Esophagus mucosa (tissue), 1 donor: ENCODE measurements around the gene DUSP15. TPM values are rescaled to one million over a fixed set of nuclear protein-coding genes. Genes with fewer than 3 reads are reported as not detected.
"Not testable (repeated sequence)": the region's sequence is repeated elsewhere in the genome, so short reads cannot be mapped to it uniquely, and the experiment has no call there.

Source experiments
- ATAC-seq: fragments of 200-7000 bp; cut with Tn5 transposase; one replicate; pipeline ENCODE4 v1.9.1; 2020
- total RNA-seq: library from RNA; stranded (reverse); gene quantifications from one replicate; pipeline ENCODE4 v1.2.4, GENCODE V29; 2023
- donor health status: DM: yes; HTN: yes; CAD: no.

Gene DUSP15
- 0.64 TPM for total RNA-seq

DNA sequence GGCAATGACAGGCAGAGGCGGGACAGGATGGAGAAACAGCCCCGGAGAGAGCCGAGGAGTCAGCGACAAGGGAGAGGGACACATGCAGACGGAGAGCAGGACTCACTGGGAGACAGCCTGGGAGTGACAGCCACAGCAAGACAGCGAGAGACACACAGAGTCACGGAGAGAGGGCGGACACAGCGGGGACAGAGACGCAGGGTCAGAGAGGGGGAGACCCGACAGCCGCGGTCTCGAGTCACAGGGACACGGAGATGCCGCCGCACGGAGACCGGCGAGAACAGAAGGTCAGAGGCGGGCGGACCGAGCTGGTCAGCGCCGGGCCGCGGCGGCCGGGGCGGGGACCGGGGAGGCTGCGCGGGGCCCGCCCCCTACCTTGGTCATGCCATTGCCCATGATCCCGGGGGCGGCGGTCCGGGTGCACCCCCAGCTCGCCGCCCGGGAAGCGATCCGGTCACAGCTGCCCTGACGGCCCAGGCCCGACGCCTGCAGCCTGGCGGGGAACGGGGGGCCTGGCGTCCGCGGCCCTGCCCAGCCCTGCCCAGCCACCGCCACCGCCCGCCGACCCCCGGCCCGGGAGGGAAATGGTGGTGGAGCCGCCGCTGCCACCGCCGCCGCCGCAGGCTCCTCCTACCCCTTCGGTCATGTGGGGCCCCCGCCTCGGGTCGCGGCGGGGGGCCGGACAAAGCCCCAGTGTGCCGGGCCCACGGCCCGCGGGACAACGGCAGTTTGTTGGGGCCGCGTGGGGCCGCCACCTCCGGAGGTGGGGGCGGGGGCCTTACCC is at the start of gene DUSP15, which contains the start of gene TTLL9:
Gene DUSP15 (minus strand): TSS at position 586 of the 784 bp plus-strand sequence. CDS start 190 bp downstream, at position 396.
Gene TTLL9 (plus strand): TSS at position 693 of the 784 bp plus-strand sequence. CDS start 493 bp downstream, outside the sequence.
- peak; percentile 46 for ATAC-seq

DNA sequence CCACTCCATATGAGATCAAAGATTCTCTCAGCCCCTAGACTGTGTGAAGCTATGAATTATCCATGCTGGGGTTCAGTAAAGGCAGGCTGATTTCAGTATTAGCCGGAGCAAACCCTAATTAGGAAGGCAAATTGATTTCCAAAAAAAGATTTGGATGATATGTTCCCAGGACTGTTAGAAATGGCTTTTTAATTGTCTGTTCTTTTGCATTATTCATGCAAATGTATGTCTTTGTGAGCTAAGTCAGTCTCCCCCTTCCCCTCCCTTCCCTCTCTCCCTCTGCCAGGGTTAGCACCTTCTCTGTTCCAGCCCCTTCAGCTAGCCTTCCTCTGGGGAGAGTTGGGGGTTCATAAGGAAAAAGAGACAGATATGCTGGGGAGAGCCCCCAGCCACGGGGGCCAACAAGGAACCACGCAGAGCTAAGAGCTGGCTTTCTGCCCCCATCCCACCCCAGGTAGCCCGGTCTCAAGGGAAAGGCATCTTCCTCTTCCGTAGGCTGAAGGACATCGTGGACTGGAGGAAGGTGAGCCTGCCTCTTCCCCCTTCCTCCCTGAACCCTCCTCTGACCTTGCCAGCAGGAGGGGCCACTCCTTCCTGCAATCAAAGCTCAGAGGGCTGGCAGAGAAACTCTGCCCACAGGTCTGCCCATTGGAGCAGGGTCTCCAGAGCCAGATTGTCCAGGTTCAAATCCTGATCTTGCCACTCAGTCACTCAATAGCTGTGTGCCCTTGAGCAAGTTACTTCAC is 49.3 kb upstream of the DUSP15 start:
- ATAC-seq = no peak

DNA sequence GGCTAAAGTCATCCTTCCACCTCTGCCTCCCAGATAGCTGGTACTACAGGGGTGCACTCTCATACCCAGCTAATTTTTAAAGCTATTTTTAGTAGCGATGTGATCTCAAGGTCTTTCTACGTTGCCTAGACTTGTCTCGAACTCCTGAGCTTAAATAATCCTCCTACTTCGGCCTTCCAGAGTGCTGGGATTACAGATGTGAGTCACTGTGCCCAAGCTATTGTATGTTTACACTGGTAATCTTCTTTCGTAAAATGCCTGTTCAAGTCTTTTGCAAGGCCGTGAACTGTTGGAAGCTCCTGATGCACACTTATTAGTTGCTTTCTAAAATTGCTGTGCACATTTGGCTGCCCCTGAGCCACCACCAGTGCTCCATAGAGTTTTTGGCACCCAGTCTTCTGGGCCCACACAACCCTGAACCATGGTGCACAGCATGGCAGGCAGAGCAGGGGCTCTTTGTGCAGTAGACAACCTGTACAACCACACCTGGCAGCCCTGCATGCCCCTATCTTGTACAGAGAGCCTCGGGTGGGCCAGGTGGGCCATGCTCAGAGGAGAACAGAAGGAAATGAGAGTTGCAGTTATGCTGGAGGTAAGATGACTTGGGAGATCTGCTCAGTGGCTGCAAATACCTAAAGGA is 48.3 kb upstream of the DUSP15 start:
- peak; percentile 70 for ATAC-seq

DNA sequence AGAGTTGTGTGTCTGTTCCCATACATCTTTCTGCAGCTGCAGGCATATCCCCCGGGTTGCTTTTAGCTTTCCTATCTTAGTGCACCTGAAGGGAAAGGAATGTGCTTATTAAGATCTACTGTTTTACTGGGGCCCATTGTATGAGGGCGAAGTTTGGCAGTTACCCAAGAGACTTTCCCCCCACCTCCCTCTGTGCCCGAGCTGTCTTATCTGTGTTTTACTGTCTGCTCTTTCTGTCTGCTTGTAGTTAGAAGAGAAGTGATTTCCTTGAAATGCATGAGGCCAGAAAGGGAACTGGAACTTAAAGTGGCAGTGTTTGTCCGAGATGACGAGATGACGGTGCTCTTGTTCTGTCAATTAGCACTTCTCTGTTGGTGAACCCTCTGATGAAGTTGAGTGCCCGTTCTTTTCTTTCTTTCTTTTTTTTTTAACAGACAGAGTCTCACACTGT is 47.7 kb upstream of the DUSP15 start:
- not testable (repeated sequence) for ATAC-seq

- ATAC-seq = no peak
Measured at GRCh38 chr20:31916708-31917107, 46.4 kb upstream of the DUSP15 start.

DNA sequence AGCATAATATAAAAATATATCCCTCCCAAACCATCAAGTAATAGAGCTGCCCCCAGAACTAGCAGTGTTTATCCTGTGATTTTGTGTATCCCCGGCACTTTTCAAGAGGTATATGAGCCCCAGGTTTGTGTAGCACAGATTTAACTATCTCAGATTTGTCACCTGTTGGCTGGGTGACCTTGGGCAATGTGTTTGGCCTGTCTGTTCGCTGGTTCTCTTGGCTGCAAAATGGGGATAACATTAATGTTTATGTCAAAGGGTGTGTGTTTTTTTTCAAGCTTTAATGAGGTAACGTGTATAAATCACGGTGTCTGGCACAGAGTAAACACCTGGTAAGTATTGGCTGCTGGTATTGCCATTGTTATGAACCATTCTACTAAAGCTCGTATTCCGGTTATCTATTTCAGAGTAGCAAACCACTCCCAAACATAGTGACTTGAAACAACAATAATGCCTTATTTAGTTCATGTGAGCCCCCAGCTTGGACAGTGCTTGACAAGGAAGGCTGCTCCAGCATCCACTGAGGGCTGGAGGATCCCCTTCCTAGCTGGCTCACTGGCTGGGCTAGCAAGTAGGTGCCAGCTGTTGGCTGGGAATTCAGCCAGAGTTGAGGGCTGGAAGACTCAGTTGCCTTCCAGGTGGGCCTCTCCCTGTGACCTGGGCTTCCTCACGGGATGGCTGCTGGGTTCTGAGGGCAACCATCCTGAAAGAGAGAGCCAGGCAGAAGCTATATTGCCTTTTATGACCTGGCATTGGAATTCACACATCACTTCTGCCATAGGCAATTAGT is 45.4 kb upstream of the DUSP15 start:
- no peak for ATAC-seq

DNA sequence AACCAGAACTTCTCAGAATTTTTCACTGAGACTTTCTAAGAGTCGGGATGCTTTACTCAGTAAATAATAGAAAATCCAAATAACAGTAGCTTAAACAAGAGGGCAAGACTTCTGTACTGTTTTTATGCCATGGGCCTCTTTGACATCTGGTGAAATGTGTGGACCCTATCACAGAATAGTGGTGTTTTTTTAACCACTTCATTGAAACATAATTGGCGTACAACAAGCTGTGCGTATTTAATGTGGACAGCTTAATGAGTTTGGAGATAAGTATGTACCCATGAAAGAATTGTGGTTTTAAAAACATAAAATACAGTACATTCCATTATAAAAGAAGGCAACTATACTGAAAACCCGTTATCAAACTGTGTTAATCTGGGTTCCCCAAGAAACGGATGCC is 43.8 kb upstream of the DUSP15 start:
- ATAC-seq = no peak

GRCh38 chr20:31913431-31914157 is 43.3 kb upstream of the DUSP15 start:
- no peak for ATAC-seq

- ATAC-seq = no peak
Measured at GRCh38 chr20:31910071-31910803, 39.9 kb upstream of the DUSP15 start.

DNA sequence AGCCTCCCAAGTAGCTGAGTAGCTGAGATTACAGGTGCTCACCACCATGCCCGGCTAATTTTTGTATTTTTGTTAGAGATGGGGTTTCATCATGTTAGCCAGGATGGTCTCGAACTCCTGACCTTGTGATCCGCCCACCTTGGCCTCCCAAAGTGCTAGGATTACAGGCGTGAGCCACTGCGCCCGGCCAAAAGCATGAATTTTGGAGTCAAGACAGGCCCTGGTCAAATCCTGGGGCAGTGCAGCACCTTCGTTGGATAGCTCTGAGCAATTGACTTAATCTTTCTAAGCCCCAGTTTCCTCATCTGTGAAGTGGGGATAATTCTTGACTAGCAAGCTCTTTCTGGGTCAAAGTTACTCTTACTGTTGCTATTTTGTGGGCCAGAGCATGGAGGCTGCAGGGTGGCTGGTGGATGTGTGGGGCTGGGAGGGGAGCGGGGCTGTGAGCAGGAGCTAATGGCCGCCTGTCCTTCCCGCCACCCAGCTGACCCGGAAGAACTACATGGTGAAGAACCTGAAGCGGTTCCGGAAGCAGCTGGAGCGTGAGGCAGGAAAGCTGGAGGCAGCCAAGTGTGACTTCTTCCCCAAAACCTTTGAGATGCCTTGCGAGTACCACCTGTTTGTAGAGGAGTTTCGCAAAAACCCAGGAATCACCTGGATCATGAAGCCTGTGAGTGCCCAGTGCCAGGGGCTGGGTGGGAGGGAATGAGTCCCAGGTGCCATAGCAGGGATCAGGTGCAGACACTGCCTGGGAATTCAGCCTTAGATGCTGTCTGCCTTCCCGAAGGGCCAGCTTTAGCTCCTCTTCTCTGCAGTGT is 39.1 kb upstream of the DUSP15 start:
- ATAC-seq = peak; percentile 41

DNA sequence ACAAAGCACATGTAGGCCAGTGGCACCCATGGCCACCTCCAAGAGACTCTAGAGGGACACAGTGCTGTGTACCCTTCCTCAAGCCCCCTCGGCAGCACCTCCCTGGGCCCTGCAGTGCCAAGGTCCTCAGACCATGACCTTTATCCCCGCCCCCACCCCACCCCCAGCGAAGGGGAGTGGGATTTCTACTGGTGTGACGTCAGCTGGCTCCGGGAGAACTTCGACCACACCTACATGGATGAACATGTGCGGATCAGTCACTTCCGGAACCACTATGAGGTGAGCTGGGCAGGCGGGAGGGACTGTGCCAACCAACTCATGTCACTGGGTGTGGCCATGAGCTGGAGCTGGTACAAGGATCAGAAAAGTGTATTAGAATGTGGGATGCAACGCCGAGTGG is 38.1 kb upstream of the DUSP15 start:
- peak; percentile 95 for ATAC-seq

DNA sequence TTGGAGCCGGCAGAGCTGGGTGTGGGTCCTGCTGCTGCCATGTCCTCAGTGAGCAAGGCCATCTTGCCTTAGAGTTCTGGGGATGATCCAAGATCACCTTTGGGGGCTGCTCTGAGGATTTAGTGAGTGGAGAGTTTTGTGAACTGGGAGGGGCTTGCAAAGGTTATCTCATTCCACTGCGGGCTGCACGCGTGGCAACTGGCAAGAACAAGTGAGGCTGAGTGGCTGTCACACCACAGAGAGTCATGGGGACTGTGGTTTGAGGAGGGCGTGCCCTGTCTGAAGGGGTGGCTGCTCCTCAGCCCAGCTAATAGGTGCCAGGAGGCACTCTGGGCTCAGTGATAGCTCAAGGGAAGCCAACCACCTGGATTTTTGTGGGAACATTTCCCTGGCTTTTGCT is 37.7 kb upstream of the DUSP15 start:
- ATAC-seq = peak; percentile 59

DNA sequence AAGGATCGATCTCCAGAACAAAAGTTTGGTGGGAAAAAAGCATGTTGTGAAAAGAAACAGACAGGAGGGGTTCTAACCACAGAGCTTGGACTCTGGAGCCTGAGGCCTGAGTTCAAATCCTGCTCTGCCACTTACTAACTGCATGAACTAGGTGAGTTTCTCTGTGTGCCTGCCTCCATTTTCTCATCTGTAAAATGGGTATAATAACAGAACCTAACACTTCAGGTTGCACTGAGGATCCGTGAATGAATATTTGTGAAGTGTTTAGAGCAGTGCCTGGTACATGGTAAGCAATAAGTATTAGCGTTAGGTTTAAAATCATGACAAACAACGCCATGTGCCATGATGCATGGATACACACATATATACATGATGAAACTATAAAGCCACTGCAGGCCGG is 36.7 kb upstream of the DUSP15 start:
- ATAC-seq = no peak

DNA sequence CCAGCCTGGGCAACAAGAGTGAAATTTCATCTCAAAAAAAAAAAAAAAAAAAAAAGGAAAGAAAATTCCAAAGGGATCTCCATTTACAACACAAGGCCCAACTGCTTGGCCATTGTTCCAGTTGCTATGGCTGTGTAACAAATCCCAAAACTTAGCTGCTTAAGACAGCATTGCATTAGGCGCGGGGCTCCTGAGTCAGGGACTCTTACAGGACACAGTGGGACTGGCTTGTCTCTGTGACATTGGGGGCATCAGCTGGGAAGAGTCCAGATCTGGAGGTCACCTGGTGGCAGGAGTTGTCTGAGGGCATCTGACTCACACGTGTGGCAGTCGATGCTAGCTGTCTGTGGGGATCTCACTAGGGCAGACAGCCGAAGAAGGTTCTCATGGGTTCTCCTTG is 35.7 kb upstream of the DUSP15 start:
- no peak for ATAC-seq

- no peak for ATAC-seq
Measured at GRCh38 chr20:31903627-31904386, 33.5 kb upstream of the DUSP15 start.

DNA sequence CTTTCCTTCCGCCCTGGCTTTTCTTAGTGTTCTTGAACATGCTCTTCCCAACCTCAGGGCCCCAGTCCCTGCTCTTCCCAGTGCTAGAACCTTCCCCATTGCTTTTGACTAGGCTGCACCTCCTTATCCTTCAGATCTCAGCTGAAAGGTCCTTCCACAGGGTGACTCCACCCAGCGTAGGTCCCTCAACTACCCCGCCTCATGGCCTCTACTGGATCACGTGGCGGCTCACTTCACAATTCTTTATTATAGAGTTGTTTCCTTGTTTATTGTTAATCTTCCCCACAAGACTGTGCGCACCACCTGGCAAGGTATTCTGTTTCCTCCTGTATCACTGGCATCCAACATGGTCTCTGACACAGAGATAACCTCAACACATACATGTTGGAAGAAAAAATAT is 31.3 kb upstream of the DUSP15 start:
- ATAC-seq = peak; percentile 18

DNA sequence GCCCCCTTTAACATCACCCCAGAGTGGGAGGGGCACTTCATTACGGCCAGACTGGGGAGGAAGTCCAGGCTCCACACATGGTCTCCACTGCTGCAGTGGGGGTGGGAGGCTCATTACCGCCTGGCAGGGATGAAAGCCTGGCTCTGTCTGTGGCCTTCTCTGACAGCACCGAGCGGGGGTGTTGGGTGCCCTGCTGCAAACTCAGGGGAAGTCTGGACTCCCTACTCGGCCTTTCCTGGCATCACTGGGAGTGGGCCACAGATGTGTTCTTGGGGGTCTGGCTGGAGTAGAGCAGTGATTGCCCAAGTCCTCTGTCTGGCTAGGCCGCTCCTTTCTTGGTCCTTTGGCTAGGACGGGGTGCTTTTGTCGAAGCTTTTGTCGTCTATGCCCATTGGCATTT is 27.2 kb upstream of the DUSP15 start:
- no peak for ATAC-seq

GRCh38 chr20:31896049-31896448 is 25.7 kb upstream of the DUSP15 start:
- ATAC-seq = no peak

DNA sequence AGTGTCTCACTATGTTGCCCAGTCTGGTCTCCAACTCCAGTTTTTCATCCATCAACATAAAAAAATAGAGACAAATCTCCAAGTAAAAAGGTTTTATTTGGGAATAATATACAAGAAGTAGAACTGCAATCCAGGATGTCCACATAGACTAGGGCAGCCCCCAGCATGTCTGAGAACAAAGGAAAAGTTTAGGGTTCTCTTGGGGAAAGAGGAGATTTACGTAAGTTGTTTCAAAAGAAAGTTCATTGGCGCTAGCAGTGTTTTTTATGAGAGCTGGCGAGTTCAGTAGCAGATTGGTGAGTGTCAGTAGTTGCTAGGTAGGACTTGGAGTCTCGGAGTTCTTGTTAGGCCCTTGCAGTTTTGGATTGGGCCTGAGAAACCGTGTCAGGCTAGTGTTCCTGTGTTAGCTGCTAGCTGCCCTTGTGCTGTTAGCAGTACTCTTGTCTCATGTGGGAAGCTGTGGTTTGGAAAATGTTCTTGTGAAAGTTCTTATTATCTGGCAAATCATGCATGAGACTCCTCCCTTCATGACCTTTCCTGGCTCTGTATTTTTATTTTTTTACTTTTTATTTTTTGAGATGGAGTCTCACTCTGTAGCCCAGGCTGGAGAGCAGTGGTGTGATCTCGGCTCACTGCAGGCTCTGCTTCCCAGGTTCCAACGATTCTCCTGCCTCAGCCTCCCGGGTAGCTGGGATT is 24.8 kb upstream of the DUSP15 start:
- ATAC-seq = peak; percentile 84
